Activated CD4-positive, alpha-beta T cell treated with anti-CD3 and anti-CD28 coated beads, Interleukin-2, Interleukin-4, amounts not matched to agents 100 ng/mL and 50 ng/mL, durations not matched to agents 16 hours and 8 hours (primary cell): Measurements from ENCODE around the gene PCDHGB7.
"Not testable (repeated sequence)": the region's sequence is repeated elsewhere in the genome, so short reads cannot be mapped to it uniquely, and the experiment has no call there.

Experiments
- DNase-seq: peaks from one replicate; pipeline ENCODE4 v3.0.0-alpha.2; 2020; ENCODE audit warnings: low spot score

Gene PCDHGB7

DNA sequence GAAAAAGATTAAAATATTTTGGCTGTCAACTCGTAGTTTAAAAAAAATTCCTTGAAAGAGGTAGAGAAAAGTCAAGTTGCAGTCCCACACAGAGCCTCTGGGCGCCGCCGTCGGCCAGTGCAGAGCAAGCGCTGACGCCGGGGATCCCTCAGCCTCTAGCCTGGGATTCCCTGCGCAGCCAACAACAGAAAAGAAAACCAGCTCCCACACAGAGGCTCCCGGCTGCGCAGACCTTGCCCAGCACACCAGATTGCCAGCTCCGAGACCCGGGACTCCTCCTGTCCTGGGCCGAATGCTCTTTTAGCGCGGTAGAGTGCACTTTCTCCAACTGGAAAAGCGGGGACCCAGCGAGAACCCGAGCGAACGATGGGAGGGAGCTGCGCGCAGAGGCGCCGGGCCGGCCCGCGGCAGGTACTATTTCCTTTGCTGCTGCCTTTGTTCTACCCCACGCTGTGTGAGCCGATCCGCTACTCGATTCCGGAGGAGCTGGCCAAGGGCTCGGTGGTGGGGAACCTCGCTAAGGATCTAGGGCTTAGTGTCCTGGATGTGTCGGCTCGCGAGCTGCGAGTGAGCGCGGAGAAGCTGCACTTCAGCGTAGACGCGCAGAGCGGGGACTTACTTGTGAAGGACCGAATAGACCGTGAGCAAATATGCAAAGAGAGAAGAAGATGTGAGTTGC is at the start of gene PCDHGB7:
Gene PCDHGB7 (plus strand): TSS at position 184 of the 679 bp plus-strand sequence. CDS start 183 bp downstream, at position 367.
- DNase-seq, result peak; percentile 53

DNA sequence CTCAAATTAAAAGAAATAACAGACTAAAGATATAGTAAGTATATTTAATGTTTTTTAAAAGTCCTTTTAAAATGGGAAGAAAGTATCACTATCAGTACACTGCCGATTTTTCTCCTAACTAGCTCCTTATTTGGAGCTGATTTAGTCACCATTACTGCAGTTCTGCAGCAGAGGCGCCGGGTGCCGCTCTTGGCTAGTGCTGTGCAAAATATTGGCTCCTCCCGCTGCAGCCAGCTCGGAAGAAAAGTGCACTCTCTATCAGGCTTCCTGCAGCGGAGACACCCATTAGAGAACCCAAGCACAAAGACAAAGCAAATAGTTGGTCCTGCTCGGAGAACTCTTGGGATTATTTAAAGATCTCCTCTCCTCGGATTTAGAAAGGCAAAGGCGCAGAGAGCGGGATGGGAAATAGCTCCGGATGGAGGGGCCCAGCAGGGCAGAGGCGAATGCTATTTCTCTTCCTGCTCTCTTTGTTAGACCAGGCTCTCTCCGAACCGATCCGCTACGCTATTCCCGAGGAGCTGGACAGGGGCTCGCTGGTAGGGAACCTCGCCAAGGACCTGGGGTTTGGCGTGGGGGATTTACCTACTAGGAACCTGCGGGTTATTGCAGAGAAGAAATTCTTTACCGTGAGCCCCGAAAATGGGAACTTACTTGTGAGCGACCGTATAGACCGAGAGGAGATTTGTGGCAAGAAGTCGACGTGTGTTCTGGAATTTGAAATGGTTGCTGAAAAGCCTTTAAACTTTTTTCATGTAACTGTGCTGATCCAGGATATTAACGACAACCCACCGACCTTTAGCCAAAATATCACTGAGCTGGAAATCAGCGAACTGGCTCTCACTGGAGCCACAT is 47.3 kb upstream of the PCDHGB7 start, which contains the start of gene PCDHGB3:
Gene PCDHGB3 (plus strand): TSS at position 249 of the 855 bp plus-strand sequence. CDS start 153 bp downstream, at position 402.
- peak; percentile 19 for DNase-seq

DNA sequence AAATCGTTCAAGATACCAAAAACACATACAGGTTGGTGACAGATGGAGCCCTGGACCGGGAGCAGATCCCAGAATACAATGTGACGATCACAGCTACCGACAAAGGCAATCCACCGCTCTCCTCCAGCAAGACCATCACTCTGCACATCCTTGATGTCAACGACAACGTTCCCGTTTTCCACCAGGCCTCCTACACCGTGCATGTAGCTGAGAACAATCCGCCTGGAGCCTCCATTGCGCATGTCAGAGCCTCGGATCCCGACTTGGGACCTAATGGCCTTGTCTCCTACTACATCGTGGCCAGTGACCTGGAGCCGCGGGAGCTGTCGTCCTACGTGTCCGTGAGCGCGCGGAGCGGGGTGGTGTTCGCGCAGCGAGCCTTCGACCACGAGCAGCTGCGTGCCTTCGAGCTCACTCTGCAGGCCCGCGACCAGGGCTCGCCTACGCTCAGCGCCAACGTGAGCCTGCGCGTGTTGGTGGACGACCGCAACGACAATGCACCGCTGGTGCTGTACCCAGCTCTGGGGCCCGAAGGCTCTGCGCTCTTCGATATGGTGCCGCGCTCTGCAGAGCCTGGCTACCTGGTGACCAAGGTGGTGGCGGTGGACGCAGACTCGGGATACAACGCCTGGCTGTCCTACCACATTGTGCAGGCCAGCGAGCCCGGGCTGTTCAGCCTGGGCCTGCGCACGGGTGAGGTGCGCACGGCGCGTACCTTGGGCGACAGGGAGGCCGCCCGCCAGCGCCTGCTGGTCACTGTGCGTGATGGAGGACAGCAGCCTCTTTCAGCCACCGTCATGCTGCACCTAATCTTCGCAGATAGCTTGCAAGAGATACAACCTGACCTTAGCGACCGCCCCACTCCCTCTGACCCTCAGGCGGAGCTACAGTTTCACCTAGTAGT is 45.7 kb upstream of the PCDHGB7 start:
- DNase-seq, result no peak

DNA sequence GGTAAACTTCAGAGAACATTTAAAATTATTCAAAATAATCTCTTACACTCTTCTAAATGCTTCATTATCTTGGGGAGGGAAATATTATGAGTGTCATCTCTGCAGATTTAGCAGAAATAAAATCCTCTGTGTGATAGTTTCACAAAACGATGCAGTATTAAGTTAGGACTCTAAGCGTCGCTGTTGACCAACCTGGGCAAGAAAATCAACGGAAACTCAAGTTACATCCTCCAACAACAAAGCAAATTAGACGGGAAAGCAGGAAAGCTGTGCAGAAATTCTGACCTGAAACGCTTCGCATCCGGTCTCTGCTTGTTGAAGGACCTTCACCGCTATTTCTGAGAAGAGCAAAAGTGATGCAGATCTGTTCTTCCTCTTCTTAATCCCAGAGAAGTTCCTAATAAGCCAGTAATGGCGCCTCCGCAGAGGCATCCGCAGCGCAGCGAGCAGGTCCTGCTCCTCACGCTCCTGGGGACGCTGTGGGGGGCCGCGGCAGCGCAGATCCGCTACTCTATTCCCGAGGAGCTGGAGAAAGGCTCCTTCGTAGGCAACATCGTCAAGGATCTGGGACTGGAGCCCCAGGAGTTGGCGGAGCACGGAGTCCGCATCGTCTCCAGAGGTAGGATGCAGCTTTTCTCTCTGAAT is 43.7 kb upstream of the PCDHGB7 start, which contains the start of gene PCDHGA6:
Gene PCDHGA6 (plus strand): TSS at position 219 of the 645 bp plus-strand sequence. CDS start 193 bp downstream, at position 412.
- no peak for DNase-seq

DNA sequence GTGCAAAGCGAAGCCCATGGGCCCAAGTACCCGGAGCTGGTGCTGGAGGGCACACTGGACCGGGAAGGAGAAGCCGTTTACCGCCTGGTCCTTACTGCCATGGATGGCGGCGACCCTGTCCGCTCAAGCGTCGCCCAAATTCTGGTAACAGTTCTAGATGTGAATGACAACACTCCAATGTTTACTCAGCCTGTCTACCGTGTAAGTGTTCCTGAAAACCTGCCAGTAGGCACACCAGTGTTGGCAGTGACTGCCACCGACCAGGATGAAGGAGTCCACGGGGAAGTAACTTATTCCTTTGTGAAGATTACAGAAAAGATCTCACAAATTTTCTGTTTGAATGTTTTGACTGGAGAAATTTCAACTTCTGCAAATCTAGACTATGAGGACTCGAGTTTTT is 42.9 kb upstream of the PCDHGB7 start:
- DNase-seq, result no peak

DNA sequence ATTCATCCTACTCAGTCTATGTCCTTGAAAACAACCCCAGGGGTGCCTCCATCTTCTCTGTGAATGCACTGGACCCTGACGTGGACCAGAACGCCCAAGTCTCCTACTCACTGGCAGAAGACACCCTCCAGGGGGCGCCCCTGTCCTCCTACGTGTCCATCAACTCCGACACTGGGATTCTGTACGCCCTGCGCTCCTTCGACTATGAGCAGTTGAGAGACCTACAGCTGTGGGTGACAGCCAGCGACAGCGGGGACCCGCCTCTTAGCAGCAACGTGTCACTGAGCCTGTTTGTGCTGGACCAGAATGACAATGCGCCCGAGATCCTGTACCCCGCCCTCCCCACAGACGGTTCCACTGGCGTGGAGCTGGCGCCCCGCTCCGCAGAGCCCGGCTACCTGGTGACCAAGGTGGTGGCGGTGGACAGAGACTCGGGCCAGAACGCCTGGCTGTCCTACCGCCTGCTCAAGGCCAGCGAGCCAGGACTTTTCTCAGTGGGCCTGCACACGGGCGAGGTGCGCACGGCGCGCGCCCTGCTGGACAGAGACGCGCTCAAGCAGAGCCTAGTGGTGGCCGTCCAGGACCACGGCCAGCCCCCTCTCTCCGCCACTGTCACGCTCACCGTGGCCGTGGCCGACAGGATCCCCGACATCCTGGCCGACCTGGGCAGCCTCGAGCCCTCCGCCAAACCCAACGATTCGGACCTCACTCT is 41.9 kb upstream of the PCDHGB7 start:
- DNase-seq, result not testable (repeated sequence)

DNA sequence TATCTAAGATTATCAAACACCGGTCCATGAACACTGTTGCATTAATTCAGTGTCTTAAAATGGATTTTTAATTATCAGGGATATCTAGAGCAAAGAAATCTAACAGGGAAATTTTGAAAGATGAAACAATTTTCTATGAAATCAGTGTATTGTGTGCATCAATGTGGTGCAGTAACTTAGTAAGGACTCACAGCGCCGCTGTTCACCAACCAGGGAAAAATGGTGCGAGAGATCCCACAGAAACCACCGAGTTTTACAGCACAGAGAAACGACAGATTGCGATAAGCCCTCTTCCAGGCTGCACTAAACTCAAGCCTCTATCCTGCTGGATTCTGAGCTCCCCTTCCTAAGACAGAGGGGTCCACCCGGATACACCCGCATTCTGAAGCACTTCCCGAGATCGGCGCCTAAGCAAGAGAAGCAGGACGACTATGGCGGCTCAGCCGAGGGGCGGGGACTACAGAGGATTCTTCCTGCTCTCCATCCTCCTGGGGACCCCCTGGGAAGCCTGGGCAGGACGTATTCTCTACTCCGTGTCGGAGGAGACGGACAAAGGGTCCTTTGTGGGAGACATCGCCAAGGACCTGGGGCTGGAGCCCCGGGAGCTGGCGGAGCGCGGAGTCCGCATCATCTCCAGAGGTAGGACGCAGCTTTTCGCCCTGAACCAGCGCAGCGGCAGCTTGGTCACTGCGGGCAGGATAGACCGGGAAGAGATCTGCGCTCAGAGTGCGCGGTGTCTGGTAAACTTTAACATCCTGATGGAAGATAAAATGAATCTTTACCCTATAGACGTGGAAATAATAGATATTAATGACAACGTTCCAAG is 34.8 kb upstream of the PCDHGB7 start, which contains the start of gene PCDHGA7:
Gene PCDHGA7 (plus strand): TSS at position 274 of the 826 bp plus-strand sequence. CDS start 158 bp downstream, at position 432.
- DNase-seq, result no peak

DNA sequence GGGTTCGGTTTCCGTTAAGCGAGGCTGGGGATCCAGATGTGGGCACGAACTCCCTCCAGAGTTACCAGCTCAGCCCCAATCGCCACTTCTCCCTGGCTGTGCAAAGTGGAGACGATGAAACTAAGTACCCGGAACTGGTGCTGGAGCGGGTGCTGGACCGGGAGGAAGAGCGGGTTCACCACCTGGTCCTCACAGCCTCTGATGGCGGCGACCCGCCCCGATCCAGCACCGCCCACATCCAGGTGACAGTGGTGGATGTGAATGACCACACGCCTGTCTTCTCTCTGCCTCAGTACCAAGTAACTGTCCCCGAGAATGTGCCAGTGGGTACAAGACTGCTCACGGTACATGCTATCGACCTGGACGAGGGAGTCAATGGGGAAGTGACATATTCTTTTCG is 34.1 kb upstream of the PCDHGB7 start:
- DNase-seq, result no peak

DNA sequence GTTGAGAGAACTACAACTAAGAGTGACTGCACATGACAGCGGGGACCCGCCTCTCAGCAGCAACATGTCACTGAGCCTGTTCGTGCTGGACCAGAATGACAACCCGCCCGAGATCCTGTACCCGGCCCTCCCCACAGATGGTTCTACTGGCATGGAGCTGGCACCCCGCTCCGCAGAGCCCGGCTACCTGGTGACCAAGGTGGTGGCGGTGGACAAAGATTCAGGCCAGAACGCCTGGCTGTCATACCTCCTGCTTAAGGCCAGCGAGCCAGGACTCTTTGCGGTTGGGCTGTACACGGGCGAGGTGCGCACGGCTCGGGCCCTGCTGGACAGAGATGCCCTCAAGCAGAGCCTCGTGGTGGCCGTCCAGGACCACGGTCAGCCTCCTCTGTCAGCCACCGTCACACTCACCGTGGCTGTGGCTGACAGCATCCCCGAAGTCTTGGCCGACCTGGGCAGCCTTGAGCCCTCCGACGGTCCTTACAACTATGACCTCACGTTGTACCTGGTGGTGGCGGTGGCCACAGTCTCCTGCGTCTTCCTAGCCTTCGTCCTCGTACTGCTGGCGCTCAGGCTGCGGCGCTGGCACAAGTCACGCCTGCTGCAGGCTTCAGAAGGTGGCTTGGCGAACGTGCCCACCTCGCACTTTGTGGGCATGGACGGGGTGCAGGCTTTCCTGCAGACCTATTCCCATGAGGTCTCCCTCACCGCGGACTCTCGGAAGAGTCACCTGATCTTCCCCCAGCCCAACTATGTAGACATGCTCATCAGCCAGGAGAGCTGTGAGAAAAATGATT is 32.8 kb upstream of the PCDHGB7 start:
- DNase-seq, result no peak

DNA sequence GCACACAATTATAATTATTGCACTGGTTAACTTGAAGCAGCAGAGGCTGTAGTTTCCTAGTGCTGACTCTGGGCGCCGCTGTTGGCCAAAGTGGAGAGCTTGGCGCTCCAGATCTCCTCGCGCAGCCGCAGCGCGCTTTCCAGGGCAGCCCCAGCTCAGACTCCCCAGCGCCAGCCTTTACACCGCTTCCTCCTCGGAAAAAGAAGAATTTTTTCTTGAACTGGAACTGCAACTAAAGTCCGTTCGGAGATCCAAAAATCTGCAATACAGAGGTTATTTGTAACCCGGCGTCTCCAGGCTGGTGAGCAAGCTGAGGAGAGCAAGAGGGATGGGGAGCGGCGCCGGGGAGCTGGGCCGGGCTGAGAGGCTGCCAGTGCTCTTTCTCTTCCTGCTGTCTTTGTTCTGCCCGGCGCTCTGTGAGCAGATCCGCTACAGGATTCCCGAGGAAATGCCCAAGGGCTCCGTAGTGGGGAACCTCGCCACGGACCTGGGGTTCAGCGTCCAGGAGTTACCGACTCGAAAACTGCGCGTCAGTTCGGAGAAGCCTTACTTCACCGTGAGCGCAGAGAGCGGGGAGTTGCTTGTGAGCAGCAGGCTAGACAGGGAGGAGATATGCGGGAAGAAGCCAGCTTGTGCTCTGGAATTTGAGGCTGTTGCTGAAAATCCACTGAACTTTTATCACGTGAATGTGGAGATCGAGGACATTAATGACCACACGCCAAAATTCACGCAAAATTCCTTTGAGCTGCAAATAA is 29.7 kb upstream of the PCDHGB7 start, which contains the start of gene PCDHGB4:
Gene PCDHGB4 (plus strand): TSS at position 142 of the 755 bp plus-strand sequence. CDS start 187 bp downstream, at position 329.
- peak; percentile 25 for DNase-seq

DNA sequence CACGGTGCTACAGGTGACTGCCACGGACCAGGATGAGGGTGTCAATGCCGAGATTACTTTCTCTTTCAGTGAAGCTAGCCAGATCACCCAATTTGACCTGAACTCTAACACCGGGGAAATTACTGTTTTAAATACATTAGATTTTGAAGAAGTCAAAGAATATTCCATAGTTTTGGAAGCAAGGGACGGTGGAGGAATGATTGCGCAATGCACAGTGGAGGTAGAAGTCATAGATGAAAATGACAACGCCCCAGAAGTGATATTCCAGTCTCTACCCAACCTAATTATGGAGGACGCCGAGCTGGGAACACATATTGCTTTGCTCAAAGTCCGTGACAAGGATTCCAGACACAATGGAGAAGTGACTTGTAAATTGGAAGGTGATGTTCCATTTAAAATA is 28.8 kb upstream of the PCDHGB7 start:
- no peak for DNase-seq

DNA sequence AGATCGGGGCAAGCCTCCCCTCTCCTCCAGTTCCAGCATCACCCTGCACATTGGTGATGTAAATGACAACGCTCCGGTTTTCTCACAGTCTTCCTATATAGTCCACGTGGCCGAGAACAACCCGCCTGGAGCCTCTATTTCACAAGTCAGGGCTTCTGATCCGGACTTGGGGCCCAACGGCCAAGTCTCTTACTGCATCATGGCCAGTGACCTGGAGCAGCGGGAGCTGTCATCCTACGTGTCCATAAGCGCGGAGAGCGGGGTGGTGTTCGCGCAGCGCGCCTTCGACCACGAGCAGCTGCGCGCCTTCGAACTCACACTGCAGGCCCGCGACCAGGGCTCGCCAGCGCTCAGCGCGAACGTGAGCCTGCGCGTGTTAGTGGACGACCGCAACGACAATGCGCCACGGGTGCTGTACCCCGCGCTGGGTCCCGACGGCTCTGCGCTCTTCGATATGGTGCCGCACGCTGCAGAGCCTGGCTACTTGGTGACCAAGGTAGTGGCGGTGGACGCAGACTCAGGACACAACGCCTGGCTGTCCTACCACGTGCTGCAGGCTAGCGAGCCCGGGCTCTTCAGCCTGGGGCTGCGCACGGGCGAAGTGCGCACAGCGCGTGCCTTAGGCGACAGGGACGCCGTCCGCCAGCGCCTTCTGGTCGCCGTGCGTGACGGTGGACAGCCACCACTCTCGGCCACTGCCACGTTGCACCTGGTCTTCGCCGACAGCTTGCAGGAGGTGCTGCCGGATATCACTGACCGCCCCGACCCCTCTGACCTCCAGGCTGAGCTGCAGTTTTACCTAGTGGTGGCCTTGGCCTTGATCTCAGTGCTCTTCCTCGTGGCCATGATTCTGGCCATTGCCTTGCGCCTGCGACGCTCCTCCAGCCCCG is 28.1 kb upstream of the PCDHGB7 start:
- DNase-seq, result no peak

DNA sequence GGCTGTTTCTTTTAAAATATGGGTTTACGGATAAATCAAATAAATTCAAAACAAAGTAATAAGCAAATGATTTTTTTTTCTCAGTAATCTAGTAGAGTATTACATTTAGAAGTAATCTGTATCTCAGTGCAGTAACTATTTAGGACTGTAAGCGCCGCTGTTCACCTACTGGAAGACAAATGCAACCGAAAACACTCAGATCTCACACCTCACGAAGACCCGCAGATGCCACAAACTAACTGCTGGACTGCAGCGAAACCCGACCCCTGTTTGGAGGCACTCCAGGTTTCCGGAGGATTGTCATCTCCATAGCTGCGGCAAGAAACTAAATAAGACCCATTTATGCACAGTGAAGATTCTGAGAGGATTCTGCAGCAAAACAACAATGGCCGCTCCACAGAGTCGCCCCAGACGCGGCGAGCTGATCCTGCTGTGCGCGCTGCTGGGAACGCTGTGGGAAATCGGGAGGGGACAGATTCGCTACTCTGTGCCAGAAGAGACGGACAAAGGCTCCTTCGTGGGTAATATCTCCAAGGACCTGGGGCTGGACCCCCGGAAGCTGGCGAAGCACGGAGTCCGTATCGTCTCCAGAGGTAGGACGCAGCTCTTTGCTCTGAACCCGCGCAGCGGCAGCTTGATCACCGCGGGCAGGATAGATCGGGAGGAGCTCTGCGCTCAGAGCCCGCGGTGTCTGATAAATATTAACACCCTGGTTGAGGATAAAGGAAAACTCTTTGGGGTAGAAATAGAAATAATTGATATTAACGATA is 24.9 kb upstream of the PCDHGB7 start, which contains the start of gene PCDHGA8:
Gene PCDHGA8 (plus strand): TSS at position 205 of the 770 bp plus-strand sequence. CDS start 181 bp downstream, at position 386.
- no peak for DNase-seq

DNA sequence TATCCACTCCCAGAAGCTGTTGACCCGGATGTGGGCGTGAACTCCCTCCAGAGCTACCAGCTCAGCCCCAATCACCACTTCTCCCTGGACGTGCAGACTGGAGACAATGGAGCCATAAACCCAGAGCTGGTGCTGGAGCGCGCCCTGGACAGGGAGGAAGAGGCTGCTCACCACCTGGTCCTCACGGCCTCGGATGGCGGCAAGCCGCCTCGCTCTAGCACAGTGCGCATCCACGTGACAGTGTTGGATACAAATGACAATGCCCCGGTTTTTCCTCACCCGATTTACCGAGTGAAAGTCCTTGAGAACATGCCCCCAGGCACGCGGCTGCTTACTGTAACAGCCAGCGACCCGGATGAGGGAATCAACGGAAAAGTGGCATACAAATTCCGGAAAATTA is 24.2 kb upstream of the PCDHGB7 start:
- no peak for DNase-seq

DNA sequence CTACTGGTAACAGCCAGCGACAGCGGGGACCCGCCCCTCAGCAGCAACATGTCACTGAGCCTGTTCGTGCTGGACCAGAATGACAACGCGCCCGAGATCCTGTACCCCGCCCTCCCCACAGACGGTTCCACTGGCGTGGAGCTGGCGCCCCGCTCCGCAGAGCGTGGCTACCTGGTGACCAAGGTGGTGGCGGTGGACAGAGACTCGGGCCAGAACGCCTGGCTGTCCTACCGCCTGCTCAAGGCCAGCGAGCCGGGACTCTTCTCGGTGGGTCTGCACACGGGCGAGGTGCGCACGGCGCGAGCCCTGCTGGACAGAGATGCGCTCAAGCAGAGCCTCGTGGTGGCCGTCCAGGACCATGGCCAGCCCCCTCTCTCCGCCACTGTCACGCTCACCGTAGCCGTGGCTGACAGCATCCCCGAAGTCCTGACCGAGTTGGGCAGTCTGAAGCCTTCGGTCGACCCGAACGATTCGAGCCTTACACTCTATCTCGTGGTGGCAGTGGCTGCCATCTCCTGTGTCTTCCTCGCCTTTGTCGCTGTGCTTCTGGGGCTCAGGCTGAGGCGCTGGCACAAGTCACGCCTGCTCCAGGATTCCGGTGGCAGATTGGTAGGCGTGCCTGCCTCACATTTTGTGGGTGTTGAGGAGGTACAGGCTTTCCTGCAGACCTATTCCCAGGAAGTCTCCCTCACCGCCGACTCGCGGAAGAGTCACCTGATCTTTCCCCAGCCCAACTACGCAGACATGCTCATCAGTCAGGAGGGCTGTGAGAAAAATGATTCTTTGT is 22.9 kb upstream of the PCDHGB7 start:
- DNase-seq, result not testable (repeated sequence)
